ENCODE data around the gene DOCK6.

DNA sequence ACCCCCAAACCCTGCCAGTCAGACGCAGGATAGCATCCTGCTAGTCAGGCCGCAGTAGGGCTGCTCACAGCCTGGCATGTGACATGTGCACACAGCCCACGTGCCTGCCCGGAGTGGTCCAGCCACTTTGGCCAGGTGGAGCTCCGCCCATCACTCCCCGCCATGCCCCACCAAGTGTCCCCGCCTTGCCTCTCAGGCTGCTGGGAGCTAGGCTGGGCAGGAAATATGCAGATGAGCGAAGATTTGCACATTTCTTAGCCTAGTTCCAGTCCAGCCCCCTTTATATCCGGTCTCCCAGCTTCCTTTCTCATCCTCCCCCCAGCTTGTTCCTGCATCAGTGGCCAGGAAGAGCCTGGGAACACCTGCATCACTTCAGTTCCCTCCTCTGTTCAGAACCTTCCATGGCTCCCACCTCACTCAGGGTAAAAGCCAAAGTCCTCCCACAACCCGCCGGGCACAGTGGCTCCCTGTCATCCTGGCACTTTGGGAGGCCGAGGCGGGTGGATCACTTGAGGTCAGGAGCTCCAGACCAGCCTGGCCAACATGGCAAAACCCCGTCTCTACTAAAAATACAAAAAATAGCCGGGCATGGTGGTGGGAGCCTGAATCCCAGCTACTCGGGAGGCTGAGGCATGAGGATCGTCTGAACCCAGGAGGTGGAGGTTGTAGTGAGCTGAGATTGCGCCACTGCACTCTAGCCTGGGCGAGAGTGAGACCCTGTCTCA, 2.3 kb upstream of the DOCK6 start:
- TF ChIP-seq, protein P1, sequence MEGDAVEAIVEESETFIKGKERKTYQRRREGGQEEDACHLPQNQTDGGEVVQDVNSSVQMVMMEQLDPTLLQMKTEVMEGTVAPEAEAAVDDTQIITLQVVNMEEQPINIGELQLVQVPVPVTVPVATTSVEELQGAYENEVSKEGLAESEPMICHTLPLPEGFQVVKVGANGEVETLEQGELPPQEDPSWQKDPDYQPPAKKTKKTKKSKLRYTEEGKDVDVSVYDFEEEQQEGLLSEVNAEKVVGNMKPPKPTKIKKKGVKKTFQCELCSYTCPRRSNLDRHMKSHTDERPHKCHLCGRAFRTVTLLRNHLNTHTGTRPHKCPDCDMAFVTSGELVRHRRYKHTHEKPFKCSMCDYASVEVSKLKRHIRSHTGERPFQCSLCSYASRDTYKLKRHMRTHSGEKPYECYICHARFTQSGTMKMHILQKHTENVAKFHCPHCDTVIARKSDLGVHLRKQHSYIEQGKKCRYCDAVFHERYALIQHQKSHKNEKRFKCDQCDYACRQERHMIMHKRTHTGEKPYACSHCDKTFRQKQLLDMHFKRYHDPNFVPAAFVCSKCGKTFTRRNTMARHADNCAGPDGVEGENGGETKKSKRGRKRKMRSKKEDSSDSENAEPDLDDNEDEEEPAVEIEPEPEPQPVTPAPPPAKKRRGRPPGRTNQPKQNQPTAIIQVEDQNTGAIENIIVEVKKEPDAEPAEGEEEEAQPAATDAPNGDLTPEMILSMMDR (IDR thresholded peaks at IDR 0.05), result no peak
- TF ChIP-seq POLR2A (IDR thresholded peaks at IDR 0.05), result no peak
- TF ChIP-seq EP300 (IDR thresholded peaks at IDR 0.05), result peak in 1 of 2 donors; percentile 25
